UCSD-AML1 (cell line): ENCODE measurements around the gene MAP1B.

Experiments used
- DNase-seq: peaks from one replicate; lab custom pipeline; 2025; ENCODE audit not compliant: unreplicated experiment; lab: John Stamatoyannopoulos, UW

Gene MAP1B

DNA sequence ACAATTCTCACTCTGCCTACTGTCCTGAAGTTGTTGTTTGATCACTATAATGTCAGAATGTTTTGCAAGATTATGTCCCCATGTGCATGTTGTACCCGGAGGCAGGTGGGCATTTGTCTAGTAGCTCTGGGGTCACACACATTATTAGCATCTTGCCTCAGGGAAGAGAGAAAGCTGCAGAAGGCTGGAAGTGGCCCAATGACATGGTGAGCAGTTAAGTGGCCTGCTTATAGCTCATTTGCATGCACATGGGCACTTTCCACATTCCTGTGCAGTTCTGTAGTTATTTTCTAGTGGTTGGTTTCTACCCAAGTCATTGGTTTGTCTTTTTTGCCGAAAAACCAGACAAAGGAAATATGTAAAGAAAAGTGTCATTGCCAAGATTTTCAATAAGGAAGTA is 80.9 kb downstream of the MAP1B start:
- no peak for DNase-seq

DNA sequence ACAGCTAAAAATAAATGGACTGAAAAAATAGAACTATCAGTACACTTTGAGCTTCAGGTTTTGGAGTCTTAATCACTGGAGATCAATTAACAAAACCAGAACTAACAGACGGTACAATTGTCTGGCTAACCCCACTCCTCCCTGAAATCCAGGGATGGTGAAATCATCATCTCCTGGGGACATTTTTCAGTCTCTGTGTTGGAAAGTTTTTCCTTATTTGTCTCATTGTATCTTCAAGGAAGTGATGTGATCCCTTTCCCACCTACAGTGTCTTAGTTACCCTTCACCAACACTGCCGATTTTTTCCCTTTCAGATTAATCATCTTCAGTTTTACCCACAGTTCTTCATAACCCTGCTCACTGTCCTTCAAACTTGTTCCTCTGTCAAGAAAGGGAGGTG is 81.9 kb downstream of the MAP1B start:
- DNase-seq, result no peak

- no peak for DNase-seq
Measured at GRCh38 chr5:72191404-72191803, 84.1 kb downstream of the MAP1B start.

- DNase-seq, result no peak
Measured at GRCh38 chr5:72194846-72195245, 87.6 kb downstream of the MAP1B start.

DNA sequence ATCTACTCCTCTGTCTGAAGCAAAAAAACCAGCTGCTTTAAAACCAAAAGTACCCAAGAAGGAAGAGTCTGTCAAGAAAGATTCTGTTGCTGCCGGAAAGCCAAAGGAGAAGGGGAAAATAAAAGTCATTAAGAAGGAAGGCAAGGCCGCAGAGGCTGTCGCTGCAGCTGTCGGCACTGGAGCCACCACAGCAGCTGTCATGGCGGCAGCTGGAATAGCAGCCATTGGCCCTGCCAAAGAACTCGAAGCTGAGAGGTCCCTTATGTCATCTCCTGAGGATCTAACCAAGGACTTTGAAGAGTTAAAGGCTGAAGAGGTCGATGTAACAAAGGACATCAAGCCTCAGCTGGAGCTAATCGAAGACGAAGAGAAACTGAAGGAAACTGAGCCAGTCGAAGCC is 88.3 kb downstream of the MAP1B start:
- DNase-seq, result no peak

DNA sequence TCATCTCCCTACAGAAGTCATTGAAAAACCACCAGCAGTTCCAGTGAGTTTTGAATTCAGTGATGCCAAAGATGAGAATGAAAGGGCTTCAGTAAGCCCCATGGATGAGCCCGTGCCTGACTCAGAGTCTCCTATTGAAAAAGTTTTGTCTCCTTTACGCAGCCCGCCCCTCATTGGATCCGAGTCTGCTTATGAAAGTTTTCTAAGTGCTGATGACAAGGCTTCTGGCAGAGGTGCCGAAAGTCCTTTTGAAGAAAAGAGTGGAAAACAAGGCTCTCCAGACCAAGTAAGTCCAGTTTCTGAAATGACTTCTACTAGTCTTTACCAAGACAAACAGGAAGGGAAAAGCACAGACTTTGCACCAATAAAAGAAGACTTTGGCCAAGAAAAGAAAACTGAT is 90.1 kb downstream of the MAP1B start:
- no peak for DNase-seq

- DNase-seq, result no peak
Measured at GRCh38 chr5:72199681-72200080, 92.4 kb downstream of the MAP1B start.

GRCh38 chr5:72202331-72202825 is 95.1 kb downstream of the MAP1B start:
- DNase-seq, result no peak

GRCh38 chr5:72203251-72203845 is 96.1 kb downstream of the MAP1B start:
- DNase-seq, result no peak

DNA sequence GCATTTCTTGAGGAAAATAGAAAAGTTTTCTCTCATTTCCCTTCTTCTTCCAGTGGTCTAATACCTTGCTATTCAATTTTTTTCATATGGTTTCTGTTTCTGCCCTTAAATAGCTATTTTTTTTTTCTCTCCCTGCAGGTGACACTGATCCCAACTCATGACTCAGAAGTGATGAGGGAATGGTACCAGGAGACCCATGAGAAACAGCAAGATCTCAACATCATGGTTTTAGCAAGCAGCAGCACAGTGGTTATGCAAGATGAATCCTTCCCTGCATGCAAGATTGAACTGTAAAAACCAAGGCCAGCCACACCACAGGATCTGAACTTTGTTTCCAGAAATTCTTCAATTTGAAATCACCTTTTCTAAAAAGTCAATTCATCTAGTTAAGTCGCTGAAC is 97.7 kb downstream of the MAP1B start:
- no peak for DNase-seq

DNA sequence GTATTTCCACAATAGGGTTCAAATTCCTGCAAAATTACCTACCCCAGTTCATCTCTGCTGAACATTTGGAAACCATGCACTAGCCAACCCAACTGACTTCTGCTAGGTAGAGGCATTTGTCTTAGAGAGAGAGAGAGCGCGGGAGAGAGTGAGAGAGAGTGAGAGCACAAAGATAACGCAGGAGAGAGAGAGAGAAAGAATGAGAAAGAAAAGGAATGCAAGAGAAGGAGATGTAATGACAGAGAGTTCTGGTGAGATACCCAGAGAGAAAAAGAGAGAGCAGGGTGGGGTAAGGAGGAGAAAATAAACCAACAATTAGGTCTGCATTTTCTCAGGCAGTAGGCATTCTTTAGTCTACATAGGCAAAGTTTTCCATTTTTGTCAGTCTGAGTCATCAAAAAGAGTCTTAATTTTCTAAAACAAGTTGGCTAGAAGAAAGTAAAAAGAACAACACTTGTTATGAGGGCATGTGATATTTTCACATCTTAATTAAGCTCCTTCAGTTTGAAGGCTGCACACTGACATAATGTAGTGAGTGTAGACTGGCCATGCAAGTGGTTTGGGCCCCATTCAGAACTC is 98.2 kb downstream of the MAP1B start:
- DNase-seq, result no peak

- DNase-seq, result no peak
Measured at GRCh38 chr5:72206160-72206559, 98.9 kb downstream of the MAP1B start.

GRCh38 chr5:72206994-72207393 is 99.7 kb downstream of the MAP1B start:
- DNase-seq, result no peak

DNA sequence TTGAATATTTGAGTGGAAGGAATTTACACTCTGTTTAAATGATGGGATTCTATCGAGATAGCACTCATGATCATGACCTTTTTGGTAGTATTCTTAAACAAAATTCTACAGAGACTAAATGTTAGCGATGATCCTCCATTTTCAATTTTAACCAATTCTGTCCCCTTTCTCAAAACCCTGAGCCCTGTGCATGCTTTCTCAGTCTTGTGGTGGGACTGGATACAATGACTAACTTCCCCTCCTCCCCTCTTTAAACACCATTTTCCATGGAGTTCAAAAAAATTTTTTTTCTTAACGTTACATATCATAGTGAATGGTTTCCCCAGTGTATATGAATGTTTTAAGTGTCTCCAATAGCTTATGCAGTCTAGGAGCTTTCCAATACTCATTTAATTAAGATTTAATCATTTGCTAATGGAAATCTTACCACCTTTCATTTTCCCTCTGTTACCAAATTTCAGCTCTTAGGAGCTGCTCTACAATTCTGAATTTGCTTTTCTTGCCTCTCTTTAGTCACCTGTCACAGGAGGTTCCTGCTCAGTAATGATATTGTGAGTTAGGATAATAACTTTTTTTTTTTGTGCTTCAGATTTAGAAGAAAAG is 101.2 kb downstream of the MAP1B start:
- DNase-seq, result no peak

GRCh38 chr5:72209147-72210115 is 102.2 kb downstream of the MAP1B start:
- no peak for DNase-seq

GRCh38 chr5:72210888-72211678 is 103.8 kb downstream of the MAP1B start:
- DNase-seq, result no peak

GRCh38 chr5:72212171-72212570 is 104.9 kb downstream of the MAP1B start:
- no peak for DNase-seq

GRCh38 chr5:72213482-72213881 is 106.2 kb downstream of the MAP1B start:
- DNase-seq, result no peak

DNA sequence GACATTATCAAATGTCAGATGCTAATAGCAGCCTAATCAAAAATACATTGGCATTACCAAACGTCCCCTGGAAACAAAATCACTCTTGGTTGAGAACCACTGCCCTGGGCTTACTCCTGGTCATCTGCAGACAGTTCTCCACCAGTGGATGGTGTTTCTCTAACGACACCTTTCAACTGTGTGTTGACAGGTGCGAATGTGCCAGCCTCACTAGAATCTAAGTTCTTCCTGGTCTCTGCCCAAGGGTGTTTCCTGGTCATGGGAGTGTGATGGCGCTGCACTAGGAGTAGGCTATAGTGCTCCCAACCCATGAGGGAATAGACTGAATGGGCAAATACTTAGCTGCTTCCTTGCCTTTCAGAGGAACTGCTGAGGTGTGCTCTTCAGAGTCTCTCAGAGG is 106.9 kb downstream of the MAP1B start:
- DNase-seq, result no peak

DNA sequence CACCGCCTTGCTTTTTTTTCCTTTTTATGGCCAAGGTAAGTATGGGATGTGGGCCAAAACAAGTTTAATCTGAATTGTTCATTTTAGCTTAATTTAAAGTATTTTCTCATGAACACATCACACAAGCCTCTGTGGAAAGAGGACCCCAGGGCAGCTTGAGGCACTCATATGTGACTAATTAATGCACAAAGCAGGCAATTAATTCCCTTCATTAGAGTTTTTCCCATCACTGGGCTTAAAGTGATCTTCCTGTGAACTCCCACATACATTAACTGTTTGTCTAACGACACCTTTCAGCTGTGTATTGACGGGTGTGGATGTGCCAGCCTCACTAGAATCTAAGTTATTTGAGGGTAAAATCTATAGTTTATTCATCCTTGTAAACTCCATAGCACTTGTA is 109.5 kb downstream of the MAP1B start:
- DNase-seq, result no peak

DNA sequence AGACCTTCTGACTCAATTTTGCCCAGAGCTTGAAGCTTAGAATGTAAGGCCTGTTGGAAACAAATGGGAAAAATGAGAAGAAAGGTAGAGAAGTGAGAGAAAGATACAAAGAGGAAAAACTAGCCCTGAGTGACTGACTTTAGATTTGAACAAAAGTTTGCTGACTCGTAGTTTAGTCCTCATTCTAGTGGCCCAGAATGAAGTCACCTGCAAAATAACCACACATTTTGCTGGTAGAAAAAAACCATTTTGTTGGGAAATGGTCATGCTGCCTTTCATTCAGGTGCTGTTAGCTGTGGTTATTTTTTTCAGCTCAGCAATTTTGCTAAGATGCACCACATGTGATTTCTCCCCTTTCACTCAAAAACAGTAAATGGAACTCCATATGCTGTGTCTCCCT is 113.8 kb downstream of the MAP1B start:
- no peak for DNase-seq
